Activated T-helper 17 cell treated with anti-CD3 and anti-CD28 coated beads, Interleukin-2, amount 50 U/mL, for 72 hours (primary cell): ENCODE results near the gene OXGR1. TPM values are rescaled to one million over a fixed set of nuclear protein-coding genes. Genes with fewer than 3 reads are reported as not detected.

Source experiments
- ATAC-seq: fragments of 150-1000 bp; cut with Tn5 transposase; replicated peaks from 2 replicates; pipeline ENCODE4 v1.10.0; 2021; ENCODE audit warnings: mild to moderate bottlenecking, moderate library complexity
- H3K27ac Mint-ChIP-seq: one replicate; pipeline ENCODE4 v1.8.0; 2022; ENCODE audit warnings: mixed read lengths
- H3K27me3 Mint-ChIP-seq: one replicate; pipeline ENCODE4 v1.8.0; 2022; ENCODE audit warnings: mixed read lengths
- H3K36me3 Mint-ChIP-seq: one replicate; pipeline ENCODE4 v1.8.0; 2022; ENCODE audit warnings: low read depth, mild to moderate bottlenecking, mixed read lengths
- H3K4me1 Mint-ChIP-seq: one replicate; pipeline ENCODE4 v1.8.0; 2022; ENCODE audit warnings: mixed read lengths
- H3K4me3 Mint-ChIP-seq: one replicate; pipeline ENCODE4 v1.8.0; 2022; ENCODE audit warnings: mild to moderate bottlenecking, mixed read lengths
- H3K9me3 Mint-ChIP-seq: one replicate; pipeline ENCODE4 v1.8.0; 2022; ENCODE audit warnings: mixed read lengths
- total RNA-seq, 2 donors: library from RNA; stranded (reverse); gene quantifications; one replicate each; pipeline ENCODE4 v1.2.3, GENCODE V29; 2022

Gene OXGR1
- total RNA-seq, 2 donors from 2014 or later = not detected

- ATAC-seq = no peak
- no peak overlapping the region for H3K4me3 Mint-ChIP-seq
- H3K27ac Mint-ChIP-seq = no peak overlapping the region
- H3K9me3 Mint-ChIP-seq = peaks cover 3% of the 10 kb centered on the region
- H3K27me3 Mint-ChIP-seq = peaks cover 4% of the 10 kb centered on the region
- H3K4me1 Mint-ChIP-seq = no peaks in the 10 kb centered on the region
- no peaks in the 10 kb centered on the region for H3K36me3 Mint-ChIP-seq
These were observed 33.9 kb downstream of the OXGR1 start for GRCh38 chr13:96960379-96960778.

GRCh38 chr13:96958286-96958891, 35.9 kb downstream of the OXGR1 start:
- Mint-ChIP-seq H3K36me3 (no peaks in the 10 kb centered on the region), H3K9me3 (no peaks in the 10 kb centered on the region), H3K4me3 (no peak overlapping the region), H3K4me1 (no peaks in the 10 kb centered on the region), H3K27ac (no peak overlapping the region), H3K27me3 (peaks cover 4% of the 10 kb centered on the region)
- no peak for ATAC-seq

- Mint-ChIP-seq H3K9me3 (no peaks in the 10 kb centered on the region), H3K4me1 (no peaks in the 10 kb centered on the region), H3K27ac (no peak overlapping the region), H3K36me3 (no peaks in the 10 kb centered on the region), H3K4me3 (no peak overlapping the region), H3K27me3 (no peaks in the 10 kb centered on the region)
- ATAC-seq = no peak
These were observed 41.7 kb downstream of the OXGR1 start for GRCh38 chr13:96952595-96952994.

- Mint-ChIP-seq H3K4me1 (no peaks in the 10 kb centered on the region), H3K4me3 (no peak overlapping the region), H3K9me3 (no peaks in the 10 kb centered on the region), H3K36me3 (no peaks in the 10 kb centered on the region), H3K27me3 (peaks cover 5% of the 10 kb centered on the region), H3K27ac (no peak overlapping the region)
- no peak for ATAC-seq
These were observed 46.1 kb downstream of the OXGR1 start for GRCh38 chr13:96948127-96948526.

- Mint-ChIP-seq H3K27ac (no peak overlapping the region), H3K36me3 (no peaks in the 10 kb centered on the region), H3K4me3 (no peak overlapping the region), H3K27me3 (peaks cover 5% of the 10 kb centered on the region), H3K9me3 (no peaks in the 10 kb centered on the region), H3K4me1 (no peaks in the 10 kb centered on the region)
- ATAC-seq = no peak
These were observed 46.8 kb downstream of the OXGR1 start for GRCh38 chr13:96947343-96947910.

GRCh38 chr13:96946709-96947311, 47.5 kb downstream of the OXGR1 start:
- Mint-ChIP-seq H3K27ac (no peak overlapping the region), H3K9me3 (no peaks in the 10 kb centered on the region), H3K4me1 (no peaks in the 10 kb centered on the region), H3K36me3 (no peaks in the 10 kb centered on the region), H3K4me3 (no peak overlapping the region), H3K27me3 (peaks cover 5% of the 10 kb centered on the region)
- ATAC-seq = no peak

GRCh38 chr13:96940961-96941360, 53.3 kb downstream of the OXGR1 start:
- H3K4me1 Mint-ChIP-seq = no peaks in the 10 kb centered on the region
- no peaks in the 10 kb centered on the region for H3K9me3 Mint-ChIP-seq
- peaks cover 3% of the 10 kb centered on the region for H3K27me3 Mint-ChIP-seq
- ATAC-seq = no peak
- no peaks in the 10 kb centered on the region for H3K36me3 Mint-ChIP-seq
- H3K27ac Mint-ChIP-seq = no peak overlapping the region
- H3K4me3 Mint-ChIP-seq = no peak overlapping the region

GRCh38 chr13:96935901-96936300, 58.4 kb downstream of the OXGR1 start:
- Mint-ChIP-seq H3K27ac (no peak overlapping the region), H3K27me3 (no peaks in the 10 kb centered on the region), H3K4me1 (no peaks in the 10 kb centered on the region), H3K36me3 (no peaks in the 10 kb centered on the region), H3K9me3 (no peaks in the 10 kb centered on the region), H3K4me3 (no peak overlapping the region)
- no peak for ATAC-seq

Other genes starting within 250 kb of the OXGR1 start
- 10 to 100 TPM; 13.4 to 27.2 TPM for gene MBNL2, start 227.9 kb upstream of the OXGR1 start, total RNA-seq